HepG2 (cell line): ENCODE results near the gene WSB2. TPM values are rescaled to one million over a fixed set of nuclear protein-coding genes. Genes with fewer than 3 reads are reported as not detected.
A peak's percentile ranks its signal among the peaks of the same experiment; 100 is the strongest.

Experiments used
- ATM ChIP-seq: fragments of 450-650 bp; IDR thresholded peaks from 2 replicates; pipeline ENCODE4 v1.7.1; 2017; ENCODE audit warnings: mild to moderate bottlenecking, borderline replicate concordance
- CBFB ChIP-seq: sonication (generic); formaldehyde crosslinking; IDR thresholded peaks from 2 replicates; pipeline ENCODE4 v1.4.0; 2020; ENCODE audit warnings: missing genetic modification reagents
- CENPT ChIP-seq: sonication (generic); formaldehyde crosslinking; IDR thresholded peaks from 2 replicates; pipeline ENCODE4 v1.8.0; 2022; ENCODE audit warnings: low read depth, mild to moderate bottlenecking, moderate library complexity, missing genetic modification reagents
- DMTF1 ChIP-seq: sonication (generic); formaldehyde crosslinking; IDR thresholded peaks from 2 replicates; pipeline ENCODE4 v1.4.0; 2020; ENCODE audit warnings: mild to moderate bottlenecking, missing genetic modification reagents
- EEA1 ChIP-seq: sonication (generic); formaldehyde crosslinking; IDR thresholded peaks from 2 replicates; pipeline ENCODE4 v1.5.1; 2020; ENCODE audit warnings: mild to moderate bottlenecking, missing genetic modification reagents, borderline replicate concordance
- KAT8 ChIP-seq: IDR thresholded peaks from 2 replicates; pipeline ENCODE4 v1.6.1; 2016; ENCODE audit warnings: missing genetic modification reagents, missing compliant biosample characterization
- NR2F1 ChIP-seq, 2 experiments: fragments of 450-650 bp in 1 of 2; formaldehyde crosslinking in 1 of 2; IDR thresholded peaks; 2 replicates each; pipeline versions ENCODE4 v1.5.0 to v1.6.1; 2016 to 2020; ENCODE audit warnings: mild to moderate bottlenecking in 1 of 2, missing compliant biosample characterization in 1 of 2, missing genetic modification reagents in 1 of 2, moderate library complexity in 1 of 2
- RBFOX2 ChIP-seq: fragments of 200-400 bp; formaldehyde crosslinking; IDR thresholded peaks from 2 replicates; pipeline ENCODE4 v1.6.1; 2017; ENCODE audit warnings: low read depth, mild to moderate bottlenecking, low read length
- TAF15 ChIP-seq: fragments of 200-400 bp; formaldehyde crosslinking; IDR thresholded peaks from one replicate; pipeline ENCODE4 v1.6.1; 2018; ENCODE audit warnings: mild to moderate bottlenecking, low read depth, low read length; ENCODE audit not compliant: poor library complexity, severe bottlenecking
- ZNF24 ChIP-seq: fragments of 450-650 bp; IDR thresholded peaks from 2 replicates; pipeline ENCODE4 v1.6.1; 2017; ENCODE audit warnings: antibody characterized with exemption, mild to moderate bottlenecking
- ZNF691 ChIP-seq: sonication (generic); formaldehyde crosslinking; IDR thresholded peaks from 2 replicates; pipeline ENCODE4 v1.4.0; 2020; ENCODE audit warnings: missing genetic modification reagents, low read depth, mild to moderate bottlenecking, borderline replicate concordance
- ZNF816 ChIP-seq: sonication (generic); formaldehyde crosslinking; IDR thresholded peaks from 2 replicates; pipeline ENCODE4 v1.8.0; 2022; ENCODE audit warnings: missing genetic modification reagents, mild to moderate bottlenecking, borderline replicate concordance
- polyA plus RNA-seq, 8 experiments: library from polyadenylated mRNA; depleted of rRNA in 3 of 8; stranded (reverse) in 7 of 8; unstranded in 1 of 8; fragments of >200 nt; fragmentation: Illumina TruSeq in 4 of 8; extraction: Trizol in 4 of 8; gene quantifications; 2 replicates each; pipeline versions ENCODE4 v1.2.1 to v1.2.3, GENCODE V29; 2011 to 2016; ENCODE audit warnings: low read depth in 4 of 8, missing spikeins in 1 of 8, mixed read lengths in 1 of 8; ENCODE audit not compliant: insufficient read depth in 1 of 8
- total RNA-seq, 5 experiments: library from RNA; depleted of rRNA; stranded (reverse); fragments of >200 nt; fragmentation: Illumina TruSeq; extraction: Trizol; gene quantifications; 2 replicates each; pipeline ENCODE4 v1.2.3, GENCODE V29; 2016; ENCODE audit warnings: low read depth in 1 of 5
- TF ChIP-seq, protein P1 (sequence below): sonication (generic); formaldehyde crosslinking; IDR thresholded peaks from 2 replicates; pipeline ENCODE4 v1.5.0; 2020; ENCODE audit warnings: mild to moderate bottlenecking, missing genetic modification reagents, borderline replicate concordance
- TF ChIP-seq, protein P2 (sequence below): sonication (generic); formaldehyde crosslinking; IDR thresholded peaks from 2 replicates; pipeline ENCODE4 v1.4.0; 2020; ENCODE audit warnings: mild to moderate bottlenecking, missing genetic modification reagents, borderline replicate concordance
- TF ChIP-seq, protein P3 (sequence below): sonication (generic); formaldehyde crosslinking; IDR thresholded peaks from 2 replicates; pipeline ENCODE4 v1.4.0; 2020; ENCODE audit warnings: missing genetic modification reagents, borderline replicate concordance

WSB2 gene
- total and polyA plus RNA-seq, 2 of the 13 experiments (the other 11 are each of a cell fraction or from before 2014, with no cell fraction given) = 31.0 to 82.8 TPM

- TF ChIP-seq TAF15 (peak; percentile 21), ZNF24 (no peak), KAT8 (CRISPR knock-in tag) (peak; percentile 45; the same call in 1 of the 2 replicates), NR2F1 (CRISPR knock-in tag; IDR thresholded peaks at IDR 0.05) (no peak), ATM (no peak), DMTF1 (CRISPR knock-in tag) (no peak), ZNF691 (CRISPR knock-in tag) (no peak), EEA1 (CRISPR knock-in tag) (0 out of 2 replicates have a peak, but pooled peaks have one; percentile 24), ZNF816 (0 out of 2 replicates have a peak, but pooled peaks have one; percentile 24), CENPT (no peak), RBFOX2 (peak; percentile 91), CBFB (CRISPR knock-in tag) (peak; percentile 66; the same call in 1 of the 2 replicates)
- TF ChIP-seq, protein P1, sequence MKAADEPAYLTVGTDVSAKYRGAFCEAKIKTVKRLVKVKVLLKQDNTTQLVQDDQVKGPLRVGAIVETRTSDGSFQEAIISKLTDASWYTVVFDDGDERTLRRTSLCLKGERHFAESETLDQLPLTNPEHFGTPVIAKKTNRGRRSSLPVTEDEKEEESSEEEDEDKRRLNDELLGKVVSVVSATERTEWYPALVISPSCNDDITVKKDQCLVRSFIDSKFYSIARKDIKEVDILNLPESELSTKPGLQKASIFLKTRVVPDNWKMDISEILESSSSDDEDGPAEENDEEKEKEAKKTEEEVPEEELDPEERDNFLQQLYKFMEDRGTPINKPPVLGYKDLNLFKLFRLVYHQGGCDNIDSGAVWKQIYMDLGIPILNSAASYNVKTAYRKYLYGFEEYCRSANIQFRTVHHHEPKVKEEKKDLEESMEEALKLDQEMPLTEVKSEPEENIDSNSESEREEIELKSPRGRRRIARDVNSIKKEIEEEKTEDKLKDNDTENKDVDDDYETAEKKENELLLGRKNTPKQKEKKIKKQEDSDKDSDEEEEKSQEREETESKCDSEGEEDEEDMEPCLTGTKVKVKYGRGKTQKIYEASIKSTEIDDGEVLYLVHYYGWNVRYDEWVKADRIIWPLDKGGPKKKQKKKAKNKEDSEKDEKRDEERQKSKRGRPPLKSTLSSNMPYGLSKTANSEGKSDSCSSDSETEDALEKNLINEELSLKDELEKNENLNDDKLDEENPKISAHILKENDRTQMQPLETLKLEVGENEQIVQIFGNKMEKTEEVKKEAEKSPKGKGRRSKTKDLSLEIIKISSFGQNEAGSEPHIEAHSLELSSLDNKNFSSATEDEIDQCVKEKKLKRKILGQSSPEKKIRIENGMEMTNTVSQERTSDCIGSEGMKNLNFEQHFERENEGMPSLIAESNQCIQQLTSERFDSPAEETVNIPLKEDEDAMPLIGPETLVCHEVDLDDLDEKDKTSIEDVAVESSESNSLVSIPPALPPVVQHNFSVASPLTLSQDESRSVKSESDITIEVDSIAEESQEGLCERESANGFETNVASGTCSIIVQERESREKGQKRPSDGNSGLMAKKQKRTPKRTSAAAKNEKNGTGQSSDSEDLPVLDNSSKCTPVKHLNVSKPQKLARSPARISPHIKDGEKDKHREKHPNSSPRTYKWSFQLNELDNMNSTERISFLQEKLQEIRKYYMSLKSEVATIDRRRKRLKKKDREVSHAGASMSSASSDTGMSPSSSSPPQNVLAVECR (CRISPR knock-in tag) = peak; percentile 92
- TF ChIP-seq, protein P2, sequence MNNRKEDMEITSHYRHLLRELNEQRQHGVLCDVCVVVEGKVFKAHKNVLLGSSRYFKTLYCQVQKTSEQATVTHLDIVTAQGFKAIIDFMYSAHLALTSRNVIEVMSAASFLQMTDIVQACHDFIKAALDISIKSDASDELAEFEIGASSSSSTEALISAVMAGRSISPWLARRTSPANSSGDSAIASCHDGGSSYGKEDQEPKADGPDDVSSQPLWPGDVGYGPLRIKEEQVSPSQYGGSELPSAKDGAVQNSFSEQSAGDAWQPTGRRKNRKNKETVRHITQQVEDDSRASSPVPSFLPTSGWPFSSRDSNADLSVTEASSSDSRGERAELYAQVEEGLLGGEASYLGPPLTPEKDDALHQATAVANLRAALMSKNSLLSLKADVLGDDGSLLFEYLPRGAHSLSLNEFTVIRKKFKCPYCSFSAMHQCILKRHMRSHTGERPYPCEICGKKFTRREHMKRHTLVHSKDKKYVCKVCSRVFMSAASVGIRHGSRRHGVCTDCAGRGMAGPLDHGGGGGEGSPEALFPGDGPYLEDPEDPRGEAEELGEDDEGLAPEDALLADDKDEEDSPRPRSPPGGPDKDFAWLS (CRISPR knock-in tag) = 0 out of 2 replicates have a peak, but pooled peaks have one; percentile 18
- TF ChIP-seq, protein P3, sequence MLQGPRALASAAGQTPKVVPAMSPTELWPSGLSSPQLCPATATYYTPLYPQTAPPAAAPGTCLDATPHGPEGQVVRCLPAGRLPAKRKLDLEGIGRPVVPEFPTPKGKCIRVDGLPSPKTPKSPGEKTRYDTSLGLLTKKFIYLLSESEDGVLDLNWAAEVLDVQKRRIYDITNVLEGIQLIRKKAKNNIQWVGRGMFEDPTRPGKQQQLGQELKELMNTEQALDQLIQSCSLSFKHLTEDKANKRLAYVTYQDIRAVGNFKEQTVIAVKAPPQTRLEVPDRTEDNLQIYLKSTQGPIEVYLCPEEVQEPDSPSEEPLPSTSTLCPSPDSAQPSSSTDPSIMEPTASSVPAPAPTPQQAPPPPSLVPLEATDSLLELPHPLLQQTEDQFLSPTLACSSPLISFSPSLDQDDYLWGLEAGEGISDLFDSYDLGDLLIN (CRISPR knock-in tag) = no peak
These were observed 42.8 kb upstream of the WSB2 start, which contains the start of gene VSIG10 (continued) for GRCh38 chr12:118103601-118104382.
